Fibroblast of peridontal ligament (primary cell): ENCODE results near the gene RAP1GAP.
"Not testable (repeated sequence)": the region's sequence is repeated elsewhere in the genome, so short reads cannot be mapped to it uniquely, and the experiment has no call there.

Source experiments
- DNase-seq: peaks from one replicate; pipeline ENCODE4 v3.0.0-alpha.2; 2010; ENCODE audit errors: extremely low read depth

The RAP1GAP gene

DNA sequence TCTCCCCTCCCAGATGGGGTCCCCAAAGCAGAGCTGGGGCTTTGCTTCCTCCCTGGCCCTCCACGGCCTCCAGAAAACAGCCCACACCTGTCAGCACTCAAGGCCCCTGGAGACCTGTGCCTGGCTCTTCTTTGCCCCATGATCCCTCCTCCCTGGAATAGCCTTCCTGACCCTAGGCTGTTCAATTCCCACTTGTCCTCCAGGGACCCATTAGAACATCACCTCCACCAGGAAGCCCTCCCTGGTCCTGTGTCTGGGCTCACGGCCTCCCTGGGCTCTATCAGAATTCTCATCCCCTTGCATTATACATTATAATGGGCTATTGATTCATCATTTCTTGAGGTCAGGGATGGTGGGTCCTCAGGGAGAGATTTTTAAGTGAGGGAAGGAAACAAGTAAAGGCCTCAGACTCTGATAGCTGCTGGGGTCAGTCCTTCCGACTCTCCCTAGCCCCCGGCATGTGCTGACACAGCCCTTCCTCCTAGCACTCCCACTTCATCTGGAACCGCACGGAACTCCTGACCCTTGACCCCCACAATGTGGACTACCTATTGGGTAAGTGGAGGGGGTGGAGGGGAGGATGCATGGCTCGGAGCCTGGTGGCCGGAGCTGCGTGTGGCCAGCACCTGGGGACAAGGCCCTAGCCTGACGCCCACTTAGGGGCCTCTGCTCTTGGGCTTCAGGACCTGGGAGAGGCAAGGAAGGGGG is 99.2 kb downstream of the RAP1GAP start:
- no peak for DNase-seq

DNA sequence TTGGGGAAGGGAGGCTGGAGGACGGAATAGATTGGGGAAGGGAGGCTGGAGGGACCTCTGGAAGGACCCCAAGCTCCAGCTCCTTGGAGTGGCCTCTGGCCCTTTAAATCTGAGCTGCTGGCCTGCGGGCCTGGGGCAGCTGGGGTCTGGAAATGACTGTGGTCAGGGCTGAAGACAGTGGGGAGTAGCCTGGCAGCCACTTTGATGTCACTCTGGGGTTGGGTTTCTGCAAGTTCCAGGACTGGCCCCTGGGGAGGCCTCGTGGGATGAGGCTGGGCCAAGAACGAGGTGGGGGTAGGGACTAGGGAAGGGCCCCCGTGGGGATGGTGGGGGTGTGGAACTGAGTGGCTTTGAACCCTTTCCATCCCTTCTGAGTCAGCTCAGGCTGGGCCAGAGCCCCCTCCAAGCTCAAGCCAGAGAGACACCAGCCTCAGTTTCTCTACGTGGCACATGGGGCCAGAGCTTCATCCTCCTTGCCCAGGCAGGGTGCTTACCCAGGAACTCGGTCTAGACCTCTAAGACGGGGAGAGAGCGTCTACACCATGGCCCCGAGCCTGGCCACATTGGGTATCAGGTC is 100.3 kb downstream of the RAP1GAP start:
- peak; percentile 18 for DNase-seq

GRCh38 chr1:21568006-21568746 is 101.0 kb downstream of the RAP1GAP start:
- peak; percentile 18 for DNase-seq

DNA sequence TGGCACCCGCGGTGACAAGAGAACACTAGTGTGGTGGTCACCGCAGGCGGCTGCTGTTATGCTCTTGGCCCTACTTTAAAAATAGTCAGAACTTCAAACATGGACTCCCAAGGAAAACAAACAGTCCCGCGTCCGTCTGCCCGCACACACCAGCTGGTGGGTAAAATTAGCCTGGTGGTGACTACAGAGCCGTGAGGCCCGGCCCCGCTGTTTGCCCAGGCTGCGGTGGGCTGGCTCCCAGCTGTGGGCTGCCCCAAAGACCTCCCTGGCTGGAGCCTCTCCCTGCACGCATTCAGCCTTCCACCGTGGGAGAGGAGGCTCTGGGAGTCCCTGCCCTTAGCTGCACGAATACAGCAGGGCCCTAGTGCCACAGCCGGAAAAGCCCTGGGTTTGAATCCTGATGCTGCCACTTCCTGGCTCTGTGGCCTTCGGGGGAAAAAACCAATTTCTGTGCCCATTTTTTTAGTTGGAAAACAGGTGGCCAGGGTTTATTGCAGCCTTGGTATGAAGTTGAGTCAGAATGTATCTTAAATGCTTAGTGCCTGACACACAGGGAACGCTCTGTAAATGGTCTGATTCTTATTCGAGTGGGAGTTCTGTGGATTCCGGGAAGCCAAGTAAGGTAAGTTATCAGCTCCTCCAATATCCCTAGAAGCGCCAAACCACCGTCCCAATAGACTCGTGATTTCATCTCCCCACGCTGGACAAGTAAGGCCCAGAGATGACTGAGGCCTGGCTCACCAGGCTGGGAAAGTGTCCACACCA is 101.7 kb downstream of the RAP1GAP start:
- DNase-seq = peak; percentile 85

DNA sequence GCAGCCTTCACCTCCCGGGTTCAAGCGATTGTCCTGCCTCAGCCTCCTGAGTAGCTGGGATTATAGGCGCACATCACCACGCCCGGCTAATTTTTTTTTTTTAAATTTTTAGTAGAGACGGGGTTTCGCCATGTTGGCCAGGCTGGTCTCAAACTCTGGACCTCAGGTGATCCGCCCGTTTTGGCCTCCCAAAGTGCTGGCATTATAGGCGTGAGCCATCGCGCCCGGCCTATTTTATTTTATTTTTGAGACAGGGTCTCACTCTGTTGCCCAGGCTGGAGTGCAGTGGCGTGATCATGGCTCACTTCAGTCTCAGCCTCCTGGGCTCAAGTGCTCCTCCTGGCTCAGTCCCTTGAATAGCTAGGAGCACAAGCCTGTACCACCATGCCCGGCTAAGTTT is 102.8 kb downstream of the RAP1GAP start:
- DNase-seq = not testable (repeated sequence)

GRCh38 chr1:21565285-21565684 is 103.9 kb downstream of the RAP1GAP start:
- no peak for DNase-seq

GRCh38 chr1:21564521-21565095 is 104.5 kb downstream of the RAP1GAP start:
- peak; percentile 26 for DNase-seq

- no peak for DNase-seq
These were observed 105.2 kb downstream of the RAP1GAP start for GRCh38 chr1:21563971-21564370.

DNA sequence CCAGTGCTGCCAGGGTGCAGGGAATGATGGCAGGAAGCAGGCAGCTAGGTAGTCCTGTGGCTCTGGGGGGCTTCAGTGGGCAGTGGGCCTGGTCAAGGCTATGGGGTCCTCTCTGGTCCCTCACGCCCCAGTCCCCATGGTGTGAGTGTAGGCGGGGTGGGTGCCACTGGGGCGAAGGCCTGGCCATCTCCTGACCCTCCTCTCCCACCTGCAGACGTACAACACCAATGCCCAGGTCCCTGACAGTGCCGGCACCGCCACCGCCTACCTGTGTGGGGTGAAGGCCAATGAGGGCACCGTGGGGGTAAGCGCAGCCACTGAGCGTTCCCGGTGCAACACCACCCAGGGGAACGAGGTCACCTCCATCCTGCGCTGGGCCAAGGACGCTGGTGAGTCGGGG is 106.3 kb downstream of the RAP1GAP start:
- no peak for DNase-seq

- no peak for DNase-seq
These were observed 108.1 kb downstream of the RAP1GAP start for GRCh38 chr1:21560916-21561638.

GRCh38 chr1:21559788-21560567 is 109.2 kb downstream of the RAP1GAP start:
- DNase-seq = no peak

- peak; percentile 47 for DNase-seq
These were observed 115.8 kb downstream of the RAP1GAP start for GRCh38 chr1:21553116-21553926.

- peak; percentile 92 for DNase-seq
These were observed 116.4 kb downstream of the RAP1GAP start for GRCh38 chr1:21552715-21553114.

DNA sequence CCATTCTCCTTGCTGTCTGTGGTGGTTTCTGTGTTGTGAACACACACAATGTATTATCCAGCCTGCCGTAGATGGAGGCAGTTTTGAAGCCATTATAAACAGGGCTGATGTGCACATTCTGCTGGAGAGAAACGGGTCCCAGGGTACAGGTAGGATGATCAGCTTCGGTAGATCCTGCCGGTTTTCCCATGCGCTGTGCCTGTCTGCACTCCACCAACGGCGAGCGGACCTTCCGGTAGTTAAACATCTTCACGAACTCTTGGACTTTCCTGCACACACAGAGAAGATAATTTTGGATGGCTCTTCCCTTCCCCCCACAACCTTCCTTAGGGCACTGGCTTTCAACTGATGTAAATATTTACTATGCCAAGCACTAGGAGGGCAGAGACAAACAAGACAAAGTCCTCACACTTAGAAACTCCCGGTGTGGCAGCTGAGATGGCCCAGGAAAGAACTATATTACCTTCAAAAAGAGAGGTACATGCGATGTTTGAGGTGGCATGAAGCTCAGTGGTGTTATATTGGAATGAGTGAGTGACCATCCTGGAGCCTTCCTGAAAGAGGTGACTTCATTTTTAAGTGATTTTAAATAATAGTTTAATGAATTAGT is 118.2 kb downstream of the RAP1GAP start:
- no peak for DNase-seq

DNA sequence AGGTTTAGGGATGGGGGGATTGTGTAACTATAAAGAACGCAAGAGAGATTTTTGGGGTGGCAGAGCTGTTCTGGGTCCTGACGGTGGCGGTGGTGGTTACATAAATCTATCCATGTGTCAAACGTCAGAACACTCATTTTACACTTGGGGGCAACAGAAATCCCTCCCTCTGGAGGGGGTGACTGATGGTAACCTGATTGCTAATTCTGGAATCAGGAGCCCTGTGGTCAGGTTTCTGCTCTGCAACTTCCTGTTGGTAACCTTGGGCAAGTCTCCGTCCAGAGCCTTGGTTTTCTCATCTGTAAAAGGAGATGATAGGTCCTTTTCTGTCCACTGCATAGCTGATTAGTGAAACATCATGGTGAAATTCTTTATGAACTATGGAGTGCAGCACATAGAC is 119.1 kb downstream of the RAP1GAP start:
- no peak for DNase-seq

- DNase-seq = no peak
These were observed 121.3 kb downstream of the RAP1GAP start for GRCh38 chr1:21547876-21548275.
